ENCODE results near the gene PACS1. TPM values are rescaled to one million over a fixed set of nuclear protein-coding genes. Genes with fewer than 3 reads are reported as not detected.
A peak's percentile ranks its signal among the peaks of the same experiment; 100 is the strongest.

PACS1 gene
- total RNA-seq, 1 donor from 2014 or later = 30.6 TPM

DNA sequence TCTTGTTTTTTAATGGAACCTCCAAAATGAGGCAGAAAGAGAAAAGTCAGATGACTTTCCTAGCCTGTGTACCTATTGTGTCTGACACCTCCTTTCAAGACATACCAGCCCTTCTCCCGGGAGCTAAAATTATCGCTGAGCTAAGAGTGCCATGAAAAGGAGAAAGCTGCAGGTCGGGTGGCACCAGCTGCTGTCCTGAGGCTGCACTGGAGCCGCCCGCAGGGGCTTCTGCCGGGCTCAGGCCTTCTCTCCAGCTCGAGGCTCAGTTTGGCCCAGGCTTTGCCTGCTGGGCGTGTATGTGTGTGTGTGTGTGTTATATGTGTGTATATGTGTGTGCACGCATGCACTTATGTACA is 170.7 kb downstream of the PACS1 start:
- TF ChIP-seq, protein P1, sequence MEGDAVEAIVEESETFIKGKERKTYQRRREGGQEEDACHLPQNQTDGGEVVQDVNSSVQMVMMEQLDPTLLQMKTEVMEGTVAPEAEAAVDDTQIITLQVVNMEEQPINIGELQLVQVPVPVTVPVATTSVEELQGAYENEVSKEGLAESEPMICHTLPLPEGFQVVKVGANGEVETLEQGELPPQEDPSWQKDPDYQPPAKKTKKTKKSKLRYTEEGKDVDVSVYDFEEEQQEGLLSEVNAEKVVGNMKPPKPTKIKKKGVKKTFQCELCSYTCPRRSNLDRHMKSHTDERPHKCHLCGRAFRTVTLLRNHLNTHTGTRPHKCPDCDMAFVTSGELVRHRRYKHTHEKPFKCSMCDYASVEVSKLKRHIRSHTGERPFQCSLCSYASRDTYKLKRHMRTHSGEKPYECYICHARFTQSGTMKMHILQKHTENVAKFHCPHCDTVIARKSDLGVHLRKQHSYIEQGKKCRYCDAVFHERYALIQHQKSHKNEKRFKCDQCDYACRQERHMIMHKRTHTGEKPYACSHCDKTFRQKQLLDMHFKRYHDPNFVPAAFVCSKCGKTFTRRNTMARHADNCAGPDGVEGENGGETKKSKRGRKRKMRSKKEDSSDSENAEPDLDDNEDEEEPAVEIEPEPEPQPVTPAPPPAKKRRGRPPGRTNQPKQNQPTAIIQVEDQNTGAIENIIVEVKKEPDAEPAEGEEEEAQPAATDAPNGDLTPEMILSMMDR (IDR thresholded peaks at IDR 0.05; ENCODE audit: partially characterized antibody, unreplicated experiment) = no peak
- no peak overlapping the region for H3K27ac Mint-ChIP-seq (ENCODE audit: unreplicated experiment)
- no peak for DNase-seq
- H3K36me3 Mint-ChIP-seq (ENCODE audit: unreplicated experiment) = no peaks in the 10 kb centered on the region
- H3K27me3 Mint-ChIP-seq (ENCODE audit: unreplicated experiment) = peaks cover 3% of the 10 kb centered on the region
- H3K4me1 Mint-ChIP-seq (ENCODE audit: low read depth, unreplicated experiment) = peaks cover 11% of the 10 kb centered on the region
- no peak overlapping the region for H3K4me3 Mint-ChIP-seq (ENCODE audit: unreplicated experiment)
- H3K9me3 Mint-ChIP-seq (ENCODE audit: unreplicated experiment) = peaks cover 1% of the 10 kb centered on the region

DNA sequence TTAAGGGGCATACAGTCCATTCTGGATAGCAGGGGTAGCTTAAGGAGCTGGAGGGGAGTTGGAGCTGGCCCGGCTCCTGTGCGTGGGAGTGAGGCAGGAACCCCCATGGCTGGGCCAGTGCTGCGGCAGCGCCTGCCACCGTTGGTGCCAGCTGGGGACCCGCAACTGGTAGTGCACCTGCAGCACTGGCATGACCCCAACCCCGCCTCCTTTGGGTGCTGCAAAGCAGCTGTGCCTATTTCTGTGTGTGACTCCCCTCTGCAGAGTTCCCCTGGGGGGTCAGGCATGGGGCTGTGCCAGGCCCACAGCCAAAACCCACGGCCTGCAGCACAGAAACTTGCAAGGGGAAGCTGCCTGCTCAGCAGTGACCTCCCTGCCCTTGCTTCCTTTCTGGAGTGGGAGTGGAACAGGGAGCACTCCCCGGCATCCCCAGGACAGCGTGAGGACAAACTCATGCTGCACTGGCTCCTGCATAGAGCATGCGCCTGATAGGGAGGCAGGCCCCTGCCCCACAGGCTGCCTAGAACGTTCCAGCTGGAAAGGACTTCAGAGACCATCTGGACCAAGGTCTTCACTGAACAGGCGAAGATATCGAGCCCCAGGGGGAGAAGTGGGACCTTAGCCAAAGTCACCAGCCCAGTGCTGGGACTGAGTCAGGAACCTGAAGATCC is 172.2 kb downstream of the PACS1 start:
- Mint-ChIP-seq H3K4me1 (ENCODE audit: low read depth, unreplicated experiment) (peaks cover 11% of the 10 kb centered on the region), H3K27ac (ENCODE audit: unreplicated experiment) (no peak overlapping the region), H3K36me3 (ENCODE audit: unreplicated experiment) (no peaks in the 10 kb centered on the region), H3K9me3 (ENCODE audit: unreplicated experiment) (no peaks in the 10 kb centered on the region), H3K4me3 (ENCODE audit: unreplicated experiment) (no peak overlapping the region), H3K27me3 (ENCODE audit: unreplicated experiment) (peaks cover 6% of the 10 kb centered on the region)
- no peak for DNase-seq
- TF ChIP-seq, protein P1 (IDR thresholded peaks at IDR 0.05; ENCODE audit: partially characterized antibody, unreplicated experiment) = no peak

DNA sequence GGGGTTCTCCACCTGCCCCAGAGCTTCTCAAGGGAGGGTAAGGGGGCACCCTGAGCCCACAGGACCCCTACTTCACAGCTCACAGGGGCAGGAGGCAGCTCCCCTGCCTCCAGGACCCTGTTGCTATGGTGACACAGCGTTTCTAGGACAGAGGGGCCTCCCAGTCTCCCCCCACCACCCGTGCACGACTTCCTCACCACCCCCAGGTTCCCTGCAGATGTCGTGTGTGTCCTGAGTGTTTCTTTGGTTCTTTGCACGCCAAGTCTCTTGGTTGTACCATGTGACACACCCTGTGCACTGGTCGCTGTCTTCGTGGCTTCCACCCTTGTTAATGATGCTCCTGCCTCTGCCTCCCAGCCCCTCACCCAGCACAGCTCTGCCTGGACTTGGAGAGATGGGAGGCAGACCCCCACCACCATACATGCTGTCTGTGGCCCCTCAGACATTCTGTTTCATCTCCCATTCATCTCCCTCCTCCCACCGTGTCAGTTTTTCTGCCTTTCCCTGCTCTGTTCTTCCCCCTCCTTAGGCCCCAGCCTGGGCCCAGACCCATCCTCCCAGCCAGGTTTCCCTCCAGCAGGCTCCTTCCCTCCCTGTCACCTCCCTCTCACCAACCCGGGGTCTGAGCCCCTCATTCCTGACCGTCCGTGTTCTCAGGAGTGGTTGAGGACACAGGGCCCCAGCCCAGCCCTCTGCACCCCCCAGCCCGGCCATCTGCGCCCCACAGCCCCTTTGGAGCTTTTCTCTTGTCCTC is 173.9 kb downstream of the PACS1 start:
- Mint-ChIP-seq H3K36me3 (ENCODE audit: unreplicated experiment) (no peaks in the 10 kb centered on the region), H3K9me3 (ENCODE audit: unreplicated experiment) (no peaks in the 10 kb centered on the region), H3K4me3 (ENCODE audit: unreplicated experiment) (no peak overlapping the region), H3K4me1 (ENCODE audit: low read depth, unreplicated experiment) (peaks cover 11% of the 10 kb centered on the region), H3K27ac (ENCODE audit: unreplicated experiment) (no peak overlapping the region), H3K27me3 (ENCODE audit: unreplicated experiment) (peaks cover 9% of the 10 kb centered on the region)
- TF ChIP-seq, protein P1 (IDR thresholded peaks at IDR 0.05; ENCODE audit: partially characterized antibody, unreplicated experiment) = no peak
- no peak for DNase-seq

DNA sequence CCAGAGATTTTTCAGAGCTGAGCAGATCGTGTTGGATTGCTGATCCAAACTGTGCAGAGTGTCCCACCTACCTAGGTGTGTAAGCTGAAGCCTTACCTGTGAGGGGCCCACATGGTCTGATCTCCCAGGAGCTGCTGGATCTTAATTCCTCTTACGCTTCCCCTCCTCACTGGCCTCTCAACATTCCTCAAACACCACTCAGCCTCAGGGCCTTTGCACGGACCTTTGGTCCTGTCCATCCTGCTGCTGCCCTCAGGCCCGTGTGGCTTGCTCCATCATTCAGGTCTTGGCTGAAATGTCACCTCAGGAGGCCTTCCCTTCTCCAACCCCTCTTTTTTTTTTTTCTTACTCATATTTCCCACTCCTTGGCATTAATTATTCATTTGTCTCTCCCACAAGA is 177.2 kb downstream of the PACS1 start:
- peaks cover 4% of the 10 kb centered on the region for H3K9me3 Mint-ChIP-seq (ENCODE audit: unreplicated experiment)
- no peak for DNase-seq
- no peak overlapping the region for H3K27ac Mint-ChIP-seq (ENCODE audit: unreplicated experiment)
- H3K27me3 Mint-ChIP-seq (ENCODE audit: unreplicated experiment) = peaks cover 10% of the 10 kb centered on the region
- TF ChIP-seq, protein P1 (IDR thresholded peaks at IDR 0.05; ENCODE audit: partially characterized antibody, unreplicated experiment) = no peak
- no peak overlapping the region for H3K4me3 Mint-ChIP-seq (ENCODE audit: unreplicated experiment)
- H3K36me3 Mint-ChIP-seq (ENCODE audit: unreplicated experiment) = peaks cover 10% of the 10 kb centered on the region
- peaks cover 12% of the 10 kb centered on the region for H3K4me1 Mint-ChIP-seq (ENCODE audit: low read depth, unreplicated experiment)

DNA sequence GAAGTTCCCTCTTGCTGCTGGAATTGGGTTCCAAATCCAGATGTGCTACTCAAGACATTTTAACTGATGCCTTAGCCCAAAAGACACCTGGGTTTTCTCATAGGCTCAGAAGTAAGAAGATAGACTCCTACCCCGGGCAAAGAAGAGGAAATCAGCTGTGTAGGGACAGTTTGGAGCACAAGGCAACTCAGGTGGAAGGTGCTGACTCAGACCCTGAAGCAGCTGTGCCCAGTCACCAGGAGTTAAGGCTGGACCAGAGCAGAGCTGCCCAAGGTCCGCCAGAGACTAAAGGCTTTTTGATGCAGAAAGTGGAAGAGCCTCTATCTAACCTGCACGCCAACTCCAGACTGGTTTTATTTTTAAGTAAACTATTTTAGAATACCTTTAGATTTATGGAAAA is 177.7 kb downstream of the PACS1 start:
- H3K27ac Mint-ChIP-seq (ENCODE audit: unreplicated experiment) = no peak overlapping the region
- H3K9me3 Mint-ChIP-seq (ENCODE audit: unreplicated experiment) = peaks cover 4% of the 10 kb centered on the region
- peaks cover 10% of the 10 kb centered on the region for H3K27me3 Mint-ChIP-seq (ENCODE audit: unreplicated experiment)
- peaks cover 9% of the 10 kb centered on the region for H3K4me1 Mint-ChIP-seq (ENCODE audit: low read depth, unreplicated experiment)
- peaks cover 10% of the 10 kb centered on the region for H3K36me3 Mint-ChIP-seq (ENCODE audit: unreplicated experiment)
- H3K4me3 Mint-ChIP-seq (ENCODE audit: unreplicated experiment) = peak overlapping the region; percentile 11
- TF ChIP-seq, protein P1 (IDR thresholded peaks at IDR 0.05; ENCODE audit: partially characterized antibody, unreplicated experiment) = no peak
- no peak for DNase-seq

Measured in glutamatergic neuron (in vitro differentiated cells).